ENCODE data around the gene UGT1A7.

DNA sequence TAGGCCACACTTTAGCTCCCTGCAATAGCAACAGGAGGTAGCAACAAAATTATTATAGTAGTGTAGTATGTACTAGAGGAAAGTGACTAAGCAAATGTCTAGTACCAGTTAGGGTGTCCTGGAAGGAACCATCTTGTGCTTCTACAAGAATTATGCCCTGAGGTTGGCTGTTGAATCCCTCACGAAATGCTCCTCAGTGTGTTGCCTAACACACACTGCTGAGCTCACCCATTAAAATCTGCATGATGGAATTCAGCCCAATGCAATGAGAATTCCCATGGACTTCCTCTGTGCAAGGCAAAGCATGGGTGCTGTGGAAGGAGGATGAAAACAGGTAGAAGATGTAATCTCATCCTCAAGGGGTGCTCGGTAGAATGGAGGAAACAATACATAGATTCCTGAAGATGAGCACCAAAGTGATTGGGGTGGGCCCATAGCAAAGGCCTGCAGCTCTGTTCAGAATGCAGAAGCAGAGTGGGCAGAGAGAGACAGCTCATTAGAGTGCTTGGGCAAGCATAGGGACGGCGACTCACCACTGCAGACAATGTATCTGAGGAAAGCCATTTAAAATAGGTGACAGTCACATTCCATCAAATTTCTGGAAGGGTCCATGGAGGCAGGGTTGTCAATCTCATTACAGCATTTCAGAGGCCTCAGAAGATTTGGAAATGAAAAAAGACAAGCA, 1.2 kb upstream of the UGT1A7 start:
- TF ChIP-seq CTCF (IDR thresholded peaks at IDR 0.05; ENCODE audit: low read length) (no peak), EZH2 (IDR thresholded peaks at IDR 0.05; ENCODE audit: borderline replicate concordance, low read length) (no peak)
